ENCODE measurements around the gene OXER1.

DNA sequence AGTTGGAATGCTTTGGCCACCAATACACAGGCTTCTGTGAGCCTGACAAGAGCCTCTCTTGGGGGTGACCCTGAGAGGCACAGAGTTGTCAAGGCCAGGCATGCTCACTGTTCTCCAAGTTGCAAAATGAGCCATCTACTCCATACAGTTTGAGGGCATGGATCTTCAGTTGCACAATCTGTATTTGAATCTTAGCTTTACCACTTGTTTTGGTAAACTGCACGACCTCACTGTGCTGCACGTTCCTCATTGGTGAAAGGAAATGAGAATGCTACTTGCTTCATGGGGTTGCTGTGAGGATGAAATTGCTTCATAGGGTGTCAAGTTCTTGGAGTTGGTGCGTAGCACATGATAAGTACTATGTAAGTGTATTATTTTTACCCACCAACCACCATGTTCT is 40.4 kb upstream of the OXER1 start:
- TF ChIP-seq CTCF (IDR thresholded peaks at IDR 0.05) (no peak), POLR2A (IDR thresholded peaks at IDR 0.05) (no peak), EP300 (IDR thresholded peaks at IDR 0.05) (no peak)
